Erythroblast (primary cell): ENCODE data around the gene FAM185A.

Experiments
- DNase-seq, 2 experiments: peaks; one replicate each; lab custom pipeline; 2025; lab: John Stamatoyannopoulos, UW
- GATA1 ChIP-seq: IDR thresholded peaks from 2 replicates; pipeline ENCODE4 v1.6.1; 2011; ENCODE audit warnings: low read depth, mild to moderate bottlenecking, control low read depth, low read length, moderate library complexity
- POLR2A ChIP-seq: IDR thresholded peaks from 2 replicates; pipeline ENCODE4 v1.6.1; 2011; ENCODE audit warnings: mild to moderate bottlenecking, low read length

FAM185A gene

GRCh38 chr7:102840404-102840803 lies 91.6 kb downstream of the FAM185A start:
- no peak for DNase-seq
- no peak for TF ChIP-seq POLR2A
- no peak for TF ChIP-seq GATA1

GRCh38 chr7:102841290-102841689 lies 92.5 kb downstream of the FAM185A start:
- DNase-seq = no peak
- TF ChIP-seq POLR2A (no peak), GATA1 (no peak)

GRCh38 chr7:102842284-102842683 lies 93.5 kb downstream of the FAM185A start:
- DNase-seq = no peak
- TF ChIP-seq POLR2A (no peak), GATA1 (no peak)

- DNase-seq = no peak
- no peak for TF ChIP-seq POLR2A
- no peak for TF ChIP-seq GATA1
These were observed 95.1 kb downstream of the FAM185A start for GRCh38 chr7:102843850-102844249.

- TF ChIP-seq POLR2A = no peak
- TF ChIP-seq GATA1 = no peak
- DNase-seq = no peak
These were observed 96.5 kb downstream of the FAM185A start for GRCh38 chr7:102845346-102845745.

- no peak for DNase-seq
- TF ChIP-seq POLR2A = no peak
- TF ChIP-seq GATA1 = no peak
These were observed 100.3 kb downstream of the FAM185A start for GRCh38 chr7:102849079-102849478.

GRCh38 chr7:102849538-102849937 lies 100.7 kb downstream of the FAM185A start:
- no peak for DNase-seq
- TF ChIP-seq POLR2A (no peak), GATA1 (no peak)

GRCh38 chr7:102856036-102856435 lies 107.2 kb downstream of the FAM185A start:
- TF ChIP-seq POLR2A = no peak
- no peak for TF ChIP-seq GATA1
- DNase-seq = no peak
